Myocyte (in vitro differentiated cells): ENCODE results near the gene HRAS. TPM values are rescaled to one million over a fixed set of nuclear protein-coding genes. Genes with fewer than 3 reads are reported as not detected.

ENCODE experiments used
- DNase-seq: peaks from one replicate; pipeline ENCODE4 v3.0.0-alpha.2; 2012; ENCODE audit warnings: low read depth
- total RNA-seq: library from RNA; depleted of rRNA; stranded (reverse); fragments of >200 nt; gene quantifications from 2 replicates; pipeline ENCODE4 v1.2.3, GENCODE V29; 2014

HRAS gene
- total RNA-seq, 1 donor from 2014 or later, result 66.0 TPM

DNA sequence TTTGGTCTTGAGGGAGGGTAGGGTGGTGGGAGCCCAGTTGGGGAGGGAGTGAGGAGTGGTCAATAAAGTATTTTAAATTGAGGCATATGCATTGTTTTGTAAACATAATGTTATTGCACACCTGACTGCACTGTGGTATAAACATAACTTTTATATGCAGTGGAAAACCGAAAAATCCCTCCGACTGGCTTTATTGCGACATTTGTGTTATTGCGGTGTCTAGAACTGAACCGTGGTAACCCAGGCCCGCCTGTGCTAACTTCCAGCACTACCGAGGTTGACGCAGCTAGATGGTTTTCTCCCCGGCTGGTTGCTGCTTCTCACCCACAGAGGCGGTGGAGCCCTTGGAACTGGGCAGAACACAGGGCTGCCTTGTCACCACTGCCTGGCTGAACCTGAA is 20.8 kb downstream of the HRAS start:
- no peak for DNase-seq

DNA sequence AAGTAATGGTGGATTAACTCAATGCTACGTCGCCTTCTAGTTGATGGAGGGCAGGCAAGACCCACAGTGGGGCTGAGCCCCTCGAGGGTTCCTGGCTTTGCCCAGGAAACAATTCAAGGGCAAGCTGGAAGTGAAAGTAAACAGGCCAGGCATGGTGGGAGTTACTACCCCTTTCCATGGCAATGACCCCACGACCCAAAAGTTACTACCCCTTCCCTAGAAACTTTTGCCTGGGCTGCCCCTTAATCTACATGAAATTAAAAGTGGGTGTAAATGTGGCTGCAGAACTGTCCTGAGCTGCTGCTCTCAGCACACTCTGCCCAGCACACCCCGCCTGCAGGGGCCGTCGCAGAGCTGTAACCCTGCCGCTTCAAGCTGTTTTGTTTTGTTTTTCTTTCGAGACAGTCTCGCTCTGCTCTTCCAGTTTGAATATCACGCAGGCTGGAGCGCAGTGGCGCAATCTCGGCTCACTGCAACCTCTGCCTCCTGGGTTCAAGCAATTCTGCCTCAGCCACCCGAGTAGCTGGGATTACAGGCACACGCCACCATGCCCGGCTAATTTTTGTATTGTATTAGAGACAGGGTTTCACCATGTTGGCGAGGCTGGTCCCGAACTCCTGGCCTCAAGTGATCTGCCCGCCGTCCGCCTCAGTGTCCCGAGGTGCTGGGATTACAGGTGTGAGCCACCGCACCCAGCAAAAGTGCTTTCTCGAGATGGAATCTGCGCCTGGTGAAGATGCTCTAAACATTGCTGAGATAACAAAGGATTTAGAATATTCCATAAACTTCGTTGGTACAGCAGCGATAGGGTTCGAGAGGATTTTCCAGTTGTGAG is 22.4 kb downstream of the HRAS start:
- no peak for DNase-seq

DNA sequence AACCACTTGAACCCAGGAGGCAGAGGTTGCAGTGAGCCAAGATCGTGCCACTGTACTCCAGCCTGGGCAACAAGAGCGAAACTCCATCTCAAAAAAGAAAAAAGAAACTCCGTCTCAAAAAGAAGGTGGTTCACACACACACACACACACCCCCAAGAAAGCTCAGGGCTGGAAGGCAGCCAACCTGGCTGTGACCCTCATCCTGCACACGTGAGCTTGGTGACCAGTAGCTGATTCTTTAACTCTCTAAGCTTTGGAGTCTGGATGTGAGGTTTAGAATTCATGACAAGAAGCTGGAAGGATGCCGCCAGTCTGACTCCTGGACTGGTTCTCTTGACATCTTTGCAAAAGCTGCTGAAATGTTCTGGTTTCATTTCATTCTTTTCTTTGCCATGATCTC is 26.4 kb downstream of the HRAS start:
- DNase-seq, result no peak

- DNase-seq, result no peak
These were observed 27.5 kb downstream of the HRAS start for GRCh38 chr11:507727-508515.

GRCh38 chr11:506995-507726 is 28.2 kb downstream of the HRAS start, which contains the start of gene RNH1:
TSS of gene RNH1 (minus strand) at chr11:507242. CDS start at chr11:502162, 5,080 bp downstream.
- peak; percentile 94 for DNase-seq

- peak; percentile 97 for DNase-seq
These were observed 29.0 kb downstream of the HRAS start for GRCh38 chr11:506238-506994.

GRCh38 chr11:504994-505344 is 30.4 kb downstream of the HRAS start:
- DNase-seq, result no peak

- no peak for DNase-seq
These were observed 31.1 kb downstream of the HRAS start for GRCh38 chr11:504053-504993.

DNA sequence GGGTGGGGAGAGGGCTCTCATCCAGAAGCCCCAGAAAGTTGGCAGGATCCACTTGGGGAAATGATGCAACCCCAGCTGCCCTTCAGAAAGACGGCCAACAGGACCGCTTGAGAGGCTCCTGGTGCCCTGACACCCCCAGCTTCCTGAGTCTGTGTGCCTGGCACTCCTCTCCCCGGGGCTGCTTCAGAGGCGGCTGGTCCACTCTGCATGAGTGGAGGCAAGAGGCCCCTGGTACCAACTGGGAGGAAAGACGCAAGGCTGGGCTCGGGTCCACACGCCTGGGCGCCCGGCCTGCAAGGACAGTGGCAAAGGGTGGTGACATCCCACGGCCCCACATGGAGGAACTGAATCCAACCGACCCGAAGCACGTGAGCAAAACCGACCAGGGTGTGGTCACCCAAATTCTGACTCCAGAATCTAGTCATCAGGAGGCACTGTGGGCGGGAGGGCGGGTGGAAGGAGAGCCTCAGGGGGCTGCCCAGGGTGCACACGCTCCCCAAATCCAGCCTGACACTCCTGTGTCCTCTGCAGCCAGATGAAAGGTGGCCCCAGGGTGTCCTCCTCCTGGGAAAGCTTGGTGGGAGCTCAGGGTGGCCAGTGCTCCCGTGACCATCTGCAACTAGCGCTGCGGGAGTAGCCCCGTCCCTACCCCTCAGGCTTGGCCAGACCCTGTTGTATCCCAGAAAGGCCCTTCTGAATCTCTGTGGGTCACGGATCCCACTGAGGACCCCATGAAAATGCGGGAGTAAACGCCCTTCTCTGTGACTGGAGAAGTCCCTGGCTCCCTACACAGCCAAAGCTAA is 32.0 kb downstream of the HRAS start:
- DNase-seq, result peak; percentile 74

DNA sequence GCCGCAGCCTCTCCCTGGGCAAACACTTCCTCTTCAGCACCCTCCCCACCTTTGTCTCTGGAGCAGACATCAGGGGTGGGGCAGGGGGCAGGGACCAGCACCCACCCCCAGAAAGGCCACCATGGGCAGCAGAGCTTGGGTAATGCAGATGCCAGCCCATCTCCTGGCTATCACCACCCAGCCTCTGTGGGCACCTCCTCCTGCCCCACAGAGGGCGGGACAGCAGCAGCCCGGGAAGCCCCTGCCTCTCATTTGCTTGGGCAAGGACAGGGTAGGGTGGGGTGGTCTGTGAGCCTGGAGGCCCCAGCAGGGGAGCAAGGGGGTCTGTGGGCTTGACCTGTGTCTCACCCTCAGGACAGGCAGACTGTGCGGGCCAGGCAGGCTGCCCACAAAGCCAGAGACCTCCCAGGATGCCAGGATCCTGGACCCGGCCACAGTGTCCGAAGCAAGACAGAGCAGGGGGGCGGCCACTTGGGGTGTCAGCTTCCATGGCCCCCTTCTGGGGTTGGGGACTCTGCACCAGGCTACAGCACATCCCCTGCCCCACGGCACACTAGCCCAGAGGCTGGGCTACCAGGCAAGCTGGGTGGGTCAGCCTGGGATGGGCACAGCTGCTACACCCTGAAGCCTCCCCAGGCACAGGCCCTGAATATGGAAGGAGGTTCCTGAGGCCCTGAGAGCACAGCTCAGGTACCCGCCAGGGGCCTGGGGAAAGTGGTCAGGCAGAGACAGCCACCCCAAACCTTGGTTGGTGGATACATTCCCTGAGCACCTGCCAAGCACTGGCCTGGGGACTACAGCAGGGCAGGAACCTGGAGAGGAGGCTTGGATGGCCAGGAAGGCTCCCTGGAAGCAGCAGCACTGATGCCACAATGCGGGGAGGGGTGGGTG is 32.8 kb downstream of the HRAS start:
- DNase-seq, result no peak

- DNase-seq, result no peak
These were observed 33.6 kb downstream of the HRAS start for GRCh38 chr11:501683-502287.

GRCh38 chr11:501001-501682 is 34.2 kb downstream of the HRAS start:
- no peak for DNase-seq

DNA sequence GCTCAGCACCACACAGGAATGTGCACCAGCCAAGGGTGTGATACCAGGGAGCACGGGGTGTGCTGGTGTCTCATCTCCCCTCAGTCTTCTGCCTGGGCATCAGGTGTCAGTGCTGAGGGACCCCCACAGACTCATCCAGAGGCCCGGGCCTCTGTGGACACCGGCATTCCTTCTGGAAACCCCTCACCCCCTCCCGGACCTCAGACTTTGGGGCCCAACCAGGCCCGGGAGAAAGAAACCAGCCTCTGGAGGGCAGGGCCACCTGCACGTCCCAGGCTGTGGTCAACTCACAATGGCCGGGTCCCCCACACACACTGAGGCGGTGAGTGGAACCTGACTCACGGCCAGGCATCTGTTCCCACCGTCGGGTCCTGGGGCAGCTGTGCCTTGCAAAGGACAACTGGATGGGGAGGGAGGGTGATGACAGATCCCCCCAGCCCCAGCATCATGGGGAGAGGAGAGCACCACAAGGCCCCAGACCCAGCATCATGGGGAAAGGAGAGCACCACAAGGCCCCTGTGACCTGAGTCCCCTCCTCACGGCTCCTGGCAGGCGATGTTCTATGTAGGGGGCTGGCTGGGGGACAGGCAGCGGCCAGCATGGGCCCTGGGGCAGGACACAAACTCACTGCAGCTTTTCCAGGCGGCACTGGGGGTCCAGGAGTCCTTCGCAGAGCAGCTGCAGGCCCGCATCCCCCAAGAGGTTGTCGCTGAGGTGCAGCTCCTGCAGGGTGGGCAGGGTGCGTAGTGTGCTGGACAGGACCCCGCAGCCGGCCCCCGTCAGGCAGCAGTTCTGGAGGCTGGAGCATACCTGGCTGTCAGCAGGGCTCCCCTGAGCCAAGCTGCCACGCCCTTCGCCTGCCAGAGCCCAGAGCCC is 35.9 kb downstream of the HRAS start:
- peak; percentile 83 for DNase-seq

DNA sequence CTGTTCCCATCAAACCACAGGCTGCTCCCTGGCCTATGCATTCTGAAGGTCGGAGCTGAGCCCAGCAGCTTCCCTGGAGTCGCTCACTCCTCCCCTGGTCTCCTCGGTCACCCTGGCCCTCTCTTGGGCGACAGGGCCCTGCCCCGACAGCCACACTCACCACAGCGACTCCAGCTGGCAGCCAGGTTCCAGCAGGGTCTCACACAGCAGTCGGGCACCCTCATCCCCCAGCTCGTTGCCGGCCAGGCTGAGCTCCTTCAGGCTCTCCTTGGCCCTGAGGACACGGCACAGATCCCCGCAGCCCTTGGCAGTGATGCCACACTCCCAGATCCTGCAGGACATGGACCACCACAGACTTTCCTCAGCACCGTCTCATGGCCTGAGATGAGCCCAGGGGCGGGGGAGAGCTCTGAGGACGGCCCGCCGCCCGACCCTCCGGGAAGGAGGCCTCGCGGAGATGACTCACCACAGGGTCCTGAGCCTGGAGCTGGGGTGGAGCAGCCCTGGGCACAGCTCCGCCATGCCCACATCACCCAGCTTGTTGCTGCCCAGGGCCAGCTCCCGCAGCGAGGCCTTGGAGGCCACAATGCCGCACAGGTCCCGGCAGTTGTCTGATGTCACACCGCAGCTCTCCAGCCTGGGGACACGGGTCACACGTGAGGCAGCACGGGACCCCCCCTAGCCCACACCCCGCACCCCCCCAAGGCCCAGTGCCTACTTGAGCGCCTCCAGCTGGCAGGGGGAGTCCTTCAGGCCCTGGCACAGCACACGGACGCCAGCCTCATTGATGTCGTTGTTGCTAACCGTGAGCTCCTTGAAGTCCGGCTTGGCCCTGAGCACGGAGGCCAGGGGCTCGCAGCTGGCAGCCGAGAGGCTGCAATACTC is 36.8 kb downstream of the HRAS start:
- DNase-seq, result no peak
